Astrocyte (in vitro differentiated cells and primary cell): ENCODE measurements around the gene KLF7.

Experiments used
- CTCF ChIP-seq: IDR thresholded peaks from 2 replicates; pipeline ENCODE4 v1.5.1; 2011; ENCODE audit warnings: low read depth, mild to moderate bottlenecking, inconsistent platforms, low read length, moderate library complexity; ENCODE audit not compliant: insufficient read depth
- EZH2 ChIP-seq: IDR thresholded peaks from 2 replicates; pipeline ENCODE4 v1.6.1; 2012; ENCODE audit warnings: mild to moderate bottlenecking, low read length, inconsistent platforms; ENCODE audit not compliant: insufficient read depth

DNA sequence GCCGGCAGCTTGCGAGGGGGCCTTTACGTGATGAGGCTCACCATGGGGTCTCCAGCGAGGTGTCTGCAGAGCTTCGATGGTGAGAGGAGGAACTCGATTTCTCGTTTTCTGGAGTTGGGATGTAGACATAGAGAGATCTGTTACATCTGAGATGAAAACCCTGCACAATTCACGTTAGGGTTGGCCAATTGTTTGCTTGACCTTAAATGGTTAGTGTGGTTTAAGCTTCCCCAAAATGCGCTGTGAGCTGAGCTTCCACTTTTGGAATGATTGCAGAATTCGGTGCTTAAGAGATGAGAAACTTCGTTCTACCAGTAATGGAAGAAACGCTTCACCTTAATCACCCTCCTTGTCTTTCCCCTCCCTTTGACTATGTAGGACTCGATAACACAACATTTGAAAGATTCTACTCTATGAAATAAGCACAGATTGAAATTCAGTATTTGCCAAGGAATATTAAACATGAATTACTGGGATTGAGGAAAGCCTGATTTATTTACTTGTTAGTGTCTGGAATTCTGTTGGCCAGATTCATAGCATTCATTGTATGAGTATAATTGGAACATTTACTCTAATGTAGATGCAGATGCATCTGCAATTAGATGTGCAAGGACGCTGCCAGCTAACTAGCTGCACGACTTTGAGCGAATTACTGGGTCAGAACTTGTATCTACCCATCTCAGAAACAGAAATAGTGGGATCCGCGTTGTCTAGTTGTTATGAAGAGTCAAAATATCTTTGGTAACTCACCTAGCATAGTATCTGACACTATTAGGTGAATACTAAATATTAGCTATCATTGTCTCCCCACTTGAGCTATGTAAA is 1.6 kb upstream of the KLF7 start:
- TF ChIP-seq CTCF (no peak), EZH2 (no peak)
